ENCODE measurements around the gene MYF6. TPM values are rescaled to one million over a fixed set of nuclear protein-coding genes. Genes with fewer than 3 reads are reported as not detected.

Gene MYF6
- total and polyA plus RNA-seq, 2 donors (not counting 1 experiment from before 2014, with no cell fraction given): not detected

DNA sequence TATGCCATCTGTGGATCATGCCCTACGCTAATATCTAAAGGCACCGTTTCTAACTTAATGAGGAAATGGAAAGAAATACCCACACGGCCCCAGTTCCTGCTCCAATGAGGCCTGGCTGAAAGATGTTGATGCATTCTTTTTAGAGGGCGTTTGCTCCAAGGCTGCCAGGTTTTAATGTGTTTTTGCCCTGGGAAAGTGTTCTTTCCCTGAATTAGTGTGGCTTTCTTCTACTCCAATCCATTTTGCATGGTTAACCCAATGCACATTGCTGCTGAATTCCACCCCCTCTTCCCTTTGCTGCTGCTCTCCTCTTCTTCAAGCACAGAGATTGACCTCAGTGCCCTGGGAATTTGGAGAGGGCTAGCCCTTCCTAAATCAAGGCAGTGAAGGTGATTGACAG is 10.4 kb downstream of the MYF6 start:
- no peak for TF ChIP-seq EZH2 (IDR thresholded peaks at IDR 0.05; ENCODE audit: low read length, missing control alignments)
- TF ChIP-seq, protein P1, sequence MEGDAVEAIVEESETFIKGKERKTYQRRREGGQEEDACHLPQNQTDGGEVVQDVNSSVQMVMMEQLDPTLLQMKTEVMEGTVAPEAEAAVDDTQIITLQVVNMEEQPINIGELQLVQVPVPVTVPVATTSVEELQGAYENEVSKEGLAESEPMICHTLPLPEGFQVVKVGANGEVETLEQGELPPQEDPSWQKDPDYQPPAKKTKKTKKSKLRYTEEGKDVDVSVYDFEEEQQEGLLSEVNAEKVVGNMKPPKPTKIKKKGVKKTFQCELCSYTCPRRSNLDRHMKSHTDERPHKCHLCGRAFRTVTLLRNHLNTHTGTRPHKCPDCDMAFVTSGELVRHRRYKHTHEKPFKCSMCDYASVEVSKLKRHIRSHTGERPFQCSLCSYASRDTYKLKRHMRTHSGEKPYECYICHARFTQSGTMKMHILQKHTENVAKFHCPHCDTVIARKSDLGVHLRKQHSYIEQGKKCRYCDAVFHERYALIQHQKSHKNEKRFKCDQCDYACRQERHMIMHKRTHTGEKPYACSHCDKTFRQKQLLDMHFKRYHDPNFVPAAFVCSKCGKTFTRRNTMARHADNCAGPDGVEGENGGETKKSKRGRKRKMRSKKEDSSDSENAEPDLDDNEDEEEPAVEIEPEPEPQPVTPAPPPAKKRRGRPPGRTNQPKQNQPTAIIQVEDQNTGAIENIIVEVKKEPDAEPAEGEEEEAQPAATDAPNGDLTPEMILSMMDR (conservative IDR thresholded peaks at IDR 0.05 in 1 of 2, IDR thresholded peaks at IDR 0.05 in 1 of 2; ENCODE audit: low read depth in 1 of 2, low read length in 2 of 2): no peak
- Histone ChIP-seq H3K27ac (ENCODE audit: insufficient read depth, low read length) (no peak overlapping the region), H3K4me1 (ENCODE audit: control insufficient read depth, extremely low read depth, insufficient read depth, low read length) (no peaks in the 10 kb centered on the region), H3K9ac (ENCODE audit: insufficient read depth, low read length) (no peak overlapping the region), H2AFZ (ENCODE audit: low read length) (no peak overlapping the region), H3K79me2 (ENCODE audit: control insufficient read depth, insufficient read depth, low read length) (no peaks in the 10 kb centered on the region), H3K4me3 (replicated peaks in 1 of 4; ENCODE audit: control extremely low read depth in 1 of 4, insufficient read depth in 1 of 4, low read depth in 3 of 4, low read length in 4 of 4) (no peak overlapping the region), H3K36me3 (ENCODE audit: control insufficient read depth, insufficient read depth, low read length) (no peaks in the 10 kb centered on the region), H4K20me1 (ENCODE audit: control insufficient read depth, extremely low read depth, insufficient read depth, low read length) (no peaks in the 10 kb centered on the region), H3K4me2 (ENCODE audit: extremely low read depth, insufficient read depth, low read length) (no peak overlapping the region), H3K9me3 (ENCODE audit: control insufficient read depth, insufficient read depth, low read depth, low read length) (no peaks in the 10 kb centered on the region), H3K27me3 (ENCODE audit: control insufficient read depth, insufficient read depth, low read length) (no peaks in the 10 kb centered on the region)
- DNase-seq (ENCODE audit: low read depth in 2 of 2): no peak

DNA sequence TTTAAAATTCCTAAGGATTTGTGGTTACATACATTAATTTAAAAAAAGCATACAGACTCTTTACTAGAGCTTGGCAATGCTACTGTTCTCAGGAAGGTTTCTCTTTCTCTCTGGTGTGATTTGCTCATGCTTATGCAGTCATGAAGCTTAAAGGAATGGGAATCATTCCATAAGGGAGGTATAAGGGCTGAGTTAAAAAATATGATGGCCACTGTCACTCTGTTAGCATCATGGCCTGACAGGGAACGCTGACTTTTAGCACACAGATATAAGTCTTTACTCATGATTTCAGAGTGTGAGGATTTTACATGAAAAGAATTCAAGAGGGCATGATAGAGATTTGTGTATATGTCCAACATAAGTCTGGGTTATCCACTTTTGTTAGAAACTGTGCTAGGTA is 13.1 kb downstream of the MYF6 start:
- Histone ChIP-seq H3K9me3 (ENCODE audit: control insufficient read depth, insufficient read depth, low read depth, low read length) (no peaks in the 10 kb centered on the region), H2AFZ (ENCODE audit: low read length) (no peak overlapping the region), H3K36me3 (ENCODE audit: control insufficient read depth, insufficient read depth, low read length) (no peaks in the 10 kb centered on the region), H3K4me2 (ENCODE audit: extremely low read depth, insufficient read depth, low read length) (no peak overlapping the region), H3K79me2 (ENCODE audit: control insufficient read depth, insufficient read depth, low read length) (no peaks in the 10 kb centered on the region), H3K27me3 (ENCODE audit: control insufficient read depth, insufficient read depth, low read length) (no peaks in the 10 kb centered on the region), H4K20me1 (ENCODE audit: control insufficient read depth, extremely low read depth, insufficient read depth, low read length) (no peaks in the 10 kb centered on the region), H3K27ac (ENCODE audit: insufficient read depth, low read length) (no peak overlapping the region), H3K9ac (ENCODE audit: insufficient read depth, low read length) (no peak overlapping the region), H3K4me1 (ENCODE audit: control insufficient read depth, extremely low read depth, insufficient read depth, low read length) (no peaks in the 10 kb centered on the region), H3K4me3 (replicated peaks in 1 of 4; ENCODE audit: control extremely low read depth in 1 of 4, insufficient read depth in 1 of 4, low read depth in 3 of 4, low read length in 4 of 4) (no peak overlapping the region)
- TF ChIP-seq, protein P1 (conservative IDR thresholded peaks at IDR 0.05 in 1 of 2, IDR thresholded peaks at IDR 0.05 in 1 of 2; ENCODE audit: low read depth in 1 of 2, low read length in 2 of 2): no peak
- no peak for TF ChIP-seq EZH2 (IDR thresholded peaks at IDR 0.05; ENCODE audit: low read length, missing control alignments)
- DNase-seq (ENCODE audit: low read depth in 2 of 2): no peak

DNA sequence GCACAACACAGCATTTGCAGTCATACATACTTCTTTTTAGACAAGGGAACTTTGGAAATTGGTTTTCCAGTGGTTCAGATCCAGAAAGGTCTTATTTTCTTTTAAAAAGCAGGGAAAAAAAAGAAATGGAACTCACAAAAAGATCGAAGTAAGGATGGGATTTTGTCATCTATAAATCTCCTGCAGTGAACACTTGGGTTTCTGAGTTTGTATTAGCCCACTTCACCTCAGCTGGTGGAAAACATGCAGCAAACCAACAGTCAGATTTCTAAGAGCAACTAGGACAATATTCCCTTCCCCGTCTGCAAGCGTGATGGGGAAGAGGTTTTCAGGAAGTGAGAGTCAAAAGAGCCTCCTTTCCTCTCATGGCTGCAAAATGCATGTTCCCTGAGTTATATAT is 13.9 kb downstream of the MYF6 start:
- TF ChIP-seq, protein P1 (conservative IDR thresholded peaks at IDR 0.05 in 1 of 2, IDR thresholded peaks at IDR 0.05 in 1 of 2; ENCODE audit: low read depth in 1 of 2, low read length in 2 of 2): no peak
- TF ChIP-seq EZH2 (IDR thresholded peaks at IDR 0.05; ENCODE audit: low read length, missing control alignments): no peak
- Histone ChIP-seq H4K20me1 (ENCODE audit: control insufficient read depth, extremely low read depth, insufficient read depth, low read length) (no peaks in the 10 kb centered on the region), H3K9me3 (ENCODE audit: control insufficient read depth, insufficient read depth, low read depth, low read length) (no peaks in the 10 kb centered on the region), H3K4me2 (ENCODE audit: extremely low read depth, insufficient read depth, low read length) (no peak overlapping the region), H3K79me2 (ENCODE audit: control insufficient read depth, insufficient read depth, low read length) (no peaks in the 10 kb centered on the region), H3K4me3 (replicated peaks in 1 of 4; ENCODE audit: control extremely low read depth in 1 of 4, insufficient read depth in 1 of 4, low read depth in 3 of 4, low read length in 4 of 4) (no peak overlapping the region), H3K27me3 (ENCODE audit: control insufficient read depth, insufficient read depth, low read length) (no peaks in the 10 kb centered on the region), H3K4me1 (ENCODE audit: control insufficient read depth, extremely low read depth, insufficient read depth, low read length) (no peaks in the 10 kb centered on the region), H2AFZ (ENCODE audit: low read length) (no peak overlapping the region), H3K36me3 (ENCODE audit: control insufficient read depth, insufficient read depth, low read length) (no peaks in the 10 kb centered on the region), H3K27ac (ENCODE audit: insufficient read depth, low read length) (no peak overlapping the region), H3K9ac (ENCODE audit: insufficient read depth, low read length) (no peak overlapping the region)
- DNase-seq (ENCODE audit: low read depth in 2 of 2): no peak
